ENCODE results near the gene TMEM121B.

The TMEM121B gene

GRCh38 chr22:17104336-17104935 lies 16.7 kb downstream of the TMEM121B start:
- no peaks in the 10 kb centered on the region for H3K27me3 Mint-ChIP-seq (ENCODE audit: low read depth)
- no peaks in the 10 kb centered on the region for H3K9me3 Mint-ChIP-seq
- no peaks in the 10 kb centered on the region for H3K4me1 Mint-ChIP-seq
- H3K4me3 Mint-ChIP-seq = no peak overlapping the region
- peaks cover 14% of the 10 kb centered on the region for H3K36me3 Mint-ChIP-seq (ENCODE audit: low read depth)
- no peak for TF ChIP-seq CTCF (IDR thresholded peaks at IDR 0.05; ENCODE audit: unreplicated experiment in 3 of 3)
- no peak overlapping the region for H3K27ac Mint-ChIP-seq

- peaks cover 4% of the 10 kb centered on the region for H3K27me3 Mint-ChIP-seq (ENCODE audit: low read depth)
- no peak overlapping the region for H3K27ac Mint-ChIP-seq
- no peak overlapping the region for H3K4me3 Mint-ChIP-seq
- no peaks in the 10 kb centered on the region for H3K4me1 Mint-ChIP-seq
- no peaks in the 10 kb centered on the region for H3K9me3 Mint-ChIP-seq
- H3K36me3 Mint-ChIP-seq (ENCODE audit: low read depth) = peaks cover 14% of the 10 kb centered on the region
- no peak for TF ChIP-seq CTCF (IDR thresholded peaks at IDR 0.05; ENCODE audit: unreplicated experiment in 3 of 3)
These were observed 17.8 kb downstream of the TMEM121B start for GRCh38 chr22:17103351-17103750.

GRCh38 chr22:17102297-17102667 lies 18.9 kb downstream of the TMEM121B start:
- no peaks in the 10 kb centered on the region for H3K4me1 Mint-ChIP-seq
- peaks cover 4% of the 10 kb centered on the region for H3K27me3 Mint-ChIP-seq (ENCODE audit: low read depth)
- H3K27ac Mint-ChIP-seq = no peak overlapping the region
- peaks cover 14% of the 10 kb centered on the region for H3K36me3 Mint-ChIP-seq (ENCODE audit: low read depth)
- no peak overlapping the region for H3K4me3 Mint-ChIP-seq
- no peak for TF ChIP-seq CTCF (IDR thresholded peaks at IDR 0.05; ENCODE audit: unreplicated experiment in 3 of 3)
- no peaks in the 10 kb centered on the region for H3K9me3 Mint-ChIP-seq

- Mint-ChIP-seq H3K4me1 (no peaks in the 10 kb centered on the region), H3K27ac (no peak overlapping the region), H3K36me3 (ENCODE audit: low read depth) (peaks cover 14% of the 10 kb centered on the region), H3K4me3 (no peak overlapping the region), H3K27me3 (ENCODE audit: low read depth) (peaks cover 4% of the 10 kb centered on the region), H3K9me3 (no peaks in the 10 kb centered on the region)
- no peak for TF ChIP-seq CTCF (IDR thresholded peaks at IDR 0.05; ENCODE audit: unreplicated experiment in 3 of 3)
These were observed 19.5 kb downstream of the TMEM121B start for GRCh38 chr22:17101475-17102296.

DNA sequence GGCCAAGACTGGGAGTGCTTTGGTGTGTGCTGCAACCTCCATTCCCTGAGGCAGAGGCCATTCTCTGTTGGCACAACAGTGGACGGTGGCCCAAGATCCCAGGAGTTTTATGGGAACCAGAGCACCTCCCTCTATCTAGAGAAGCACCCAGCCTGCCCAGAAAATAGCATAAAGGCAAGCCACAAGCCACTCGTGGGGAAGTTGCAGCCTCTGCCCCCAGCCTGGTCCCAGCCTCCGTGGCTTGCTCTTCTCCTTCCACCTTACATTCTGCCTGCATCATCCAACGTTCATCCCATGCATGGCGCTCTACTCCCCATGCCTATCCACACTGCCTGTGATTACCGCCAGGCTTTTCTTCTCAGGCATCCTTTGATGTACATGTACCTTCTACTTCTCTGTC lies 20.5 kb downstream of the TMEM121B start:
- Mint-ChIP-seq H3K36me3 (ENCODE audit: low read depth) (peaks cover 14% of the 10 kb centered on the region), H3K27ac (no peak overlapping the region), H3K27me3 (ENCODE audit: low read depth) (peaks cover 4% of the 10 kb centered on the region), H3K4me1 (no peaks in the 10 kb centered on the region), H3K4me3 (no peak overlapping the region), H3K9me3 (no peaks in the 10 kb centered on the region)
- TF ChIP-seq CTCF (IDR thresholded peaks at IDR 0.05; ENCODE audit: unreplicated experiment in 3 of 3) = no peak
